AG09319 (cell line): ENCODE results near the gene RELN.

Experiments used
- DNase-seq: peaks from one replicate; pipeline ENCODE4 v3.0.0-alpha.2; 2010; ENCODE audit warnings: low read depth; ENCODE audit errors: extremely low read depth
- TF ChIP-seq, protein P1 (sequence below): IDR thresholded peaks from 2 replicates; pipeline ENCODE4 v1.5.1; 2011; ENCODE audit warnings: low read depth, mild to moderate bottlenecking, inconsistent platforms, low read length, moderate library complexity

Gene RELN

DNA sequence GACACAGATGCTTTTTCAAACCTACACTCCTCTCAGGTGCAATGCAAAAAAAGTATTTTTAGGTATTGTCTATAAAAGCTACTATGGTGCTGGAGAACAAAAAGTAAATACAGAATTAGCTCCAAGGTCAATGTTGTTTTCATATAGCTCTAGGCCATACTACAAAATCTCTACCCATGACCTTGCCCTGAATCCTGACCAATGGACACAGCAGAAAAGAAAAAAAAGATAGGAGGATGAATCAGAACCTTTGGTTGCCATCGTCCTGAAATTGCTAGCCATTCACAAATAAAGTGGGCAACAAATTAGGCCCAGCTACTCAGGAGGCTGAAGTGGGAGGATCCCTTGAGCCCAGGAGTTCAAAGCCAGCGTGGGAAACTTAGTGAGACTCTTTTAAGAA is 35.2 kb upstream of the RELN start:
- no peak for DNase-seq

DNA sequence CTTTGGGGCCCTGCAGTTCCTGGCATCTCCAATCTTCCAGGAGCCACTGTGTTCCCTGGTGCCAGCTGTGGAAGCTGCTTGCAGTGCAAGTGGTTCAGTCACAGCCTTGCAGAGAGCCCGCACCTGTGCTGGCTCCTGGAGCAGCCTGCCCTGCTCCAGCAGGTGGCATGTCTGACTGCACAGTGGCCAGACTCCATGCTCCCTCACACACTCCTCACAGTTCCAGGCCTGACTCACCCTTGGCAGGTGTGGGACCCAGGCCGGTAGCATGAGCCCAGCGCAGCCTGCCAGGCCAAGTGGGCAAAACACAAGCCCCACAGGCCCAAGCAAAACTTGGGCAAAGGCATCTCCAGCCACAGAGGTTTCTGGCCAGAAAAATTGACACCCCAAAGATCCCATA is 33.6 kb upstream of the RELN start:
- DNase-seq = no peak
- TF ChIP-seq, protein P1, sequence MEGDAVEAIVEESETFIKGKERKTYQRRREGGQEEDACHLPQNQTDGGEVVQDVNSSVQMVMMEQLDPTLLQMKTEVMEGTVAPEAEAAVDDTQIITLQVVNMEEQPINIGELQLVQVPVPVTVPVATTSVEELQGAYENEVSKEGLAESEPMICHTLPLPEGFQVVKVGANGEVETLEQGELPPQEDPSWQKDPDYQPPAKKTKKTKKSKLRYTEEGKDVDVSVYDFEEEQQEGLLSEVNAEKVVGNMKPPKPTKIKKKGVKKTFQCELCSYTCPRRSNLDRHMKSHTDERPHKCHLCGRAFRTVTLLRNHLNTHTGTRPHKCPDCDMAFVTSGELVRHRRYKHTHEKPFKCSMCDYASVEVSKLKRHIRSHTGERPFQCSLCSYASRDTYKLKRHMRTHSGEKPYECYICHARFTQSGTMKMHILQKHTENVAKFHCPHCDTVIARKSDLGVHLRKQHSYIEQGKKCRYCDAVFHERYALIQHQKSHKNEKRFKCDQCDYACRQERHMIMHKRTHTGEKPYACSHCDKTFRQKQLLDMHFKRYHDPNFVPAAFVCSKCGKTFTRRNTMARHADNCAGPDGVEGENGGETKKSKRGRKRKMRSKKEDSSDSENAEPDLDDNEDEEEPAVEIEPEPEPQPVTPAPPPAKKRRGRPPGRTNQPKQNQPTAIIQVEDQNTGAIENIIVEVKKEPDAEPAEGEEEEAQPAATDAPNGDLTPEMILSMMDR = no peak

More for the DNA sequence above, 35.2 kb upstream of the RELN start:
- TF ChIP-seq, protein P1 = no peak

DNA sequence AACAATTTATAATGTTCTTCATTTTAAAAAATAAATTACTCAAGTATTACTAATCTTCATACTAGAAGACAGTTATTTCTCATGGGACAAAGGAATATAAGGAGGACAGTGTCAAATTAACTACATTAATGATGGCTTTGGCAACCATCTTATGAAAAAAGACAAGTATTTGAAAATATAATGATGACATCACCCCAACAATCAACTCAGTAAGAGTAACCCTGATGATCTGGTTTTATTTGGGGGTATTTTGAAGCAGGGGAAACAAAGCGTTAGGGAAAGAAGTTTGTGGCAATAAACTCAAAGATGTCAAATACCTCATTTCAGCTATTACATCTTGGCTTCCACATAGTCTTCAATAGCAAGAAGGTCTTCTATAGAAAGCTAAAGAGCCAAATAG is 29.0 kb upstream of the RELN start:
- DNase-seq = no peak
- TF ChIP-seq, protein P1 = no peak

DNA sequence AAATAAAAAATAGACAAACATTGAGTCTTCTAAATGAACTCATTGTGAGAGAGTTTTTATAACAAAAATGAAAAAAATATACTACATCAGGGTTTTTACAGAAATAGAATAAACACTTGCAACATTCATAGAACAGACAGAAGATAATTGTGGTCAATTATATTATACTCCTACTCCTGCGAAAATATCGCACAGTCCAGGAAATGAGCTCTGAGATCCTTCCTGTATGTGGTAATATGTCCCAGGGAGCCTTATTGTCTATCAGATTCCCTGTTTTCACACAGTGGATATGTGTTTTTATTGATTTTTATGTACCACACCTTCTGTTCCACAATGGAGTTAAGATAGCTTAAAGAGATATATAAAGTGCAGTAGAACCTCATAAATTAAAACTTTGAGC is 27.5 kb upstream of the RELN start:
- TF ChIP-seq, protein P1 = no peak

DNA sequence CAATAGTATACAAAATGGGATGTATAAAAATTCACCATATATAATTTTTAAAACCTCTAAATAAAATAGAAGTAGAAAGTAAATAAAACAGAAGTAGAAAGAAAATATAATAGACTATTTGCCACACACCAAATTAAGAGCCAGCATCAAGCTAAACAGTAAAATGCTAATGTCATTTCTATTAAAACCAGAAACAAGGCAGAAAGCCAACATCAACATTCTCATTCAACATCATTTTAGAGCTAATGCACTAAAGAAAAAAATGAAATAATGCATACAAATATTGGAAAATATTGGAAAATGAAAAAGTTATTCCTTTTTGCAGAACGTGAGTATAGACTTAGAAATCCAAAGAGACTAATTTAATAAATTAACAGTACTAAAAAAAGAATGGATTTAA is 23.4 kb upstream of the RELN start:
- TF ChIP-seq, protein P1 = no peak
- no peak for DNase-seq

More for the DNA sequence above, 27.5 kb upstream of the RELN start:
- DNase-seq = no peak

DNA sequence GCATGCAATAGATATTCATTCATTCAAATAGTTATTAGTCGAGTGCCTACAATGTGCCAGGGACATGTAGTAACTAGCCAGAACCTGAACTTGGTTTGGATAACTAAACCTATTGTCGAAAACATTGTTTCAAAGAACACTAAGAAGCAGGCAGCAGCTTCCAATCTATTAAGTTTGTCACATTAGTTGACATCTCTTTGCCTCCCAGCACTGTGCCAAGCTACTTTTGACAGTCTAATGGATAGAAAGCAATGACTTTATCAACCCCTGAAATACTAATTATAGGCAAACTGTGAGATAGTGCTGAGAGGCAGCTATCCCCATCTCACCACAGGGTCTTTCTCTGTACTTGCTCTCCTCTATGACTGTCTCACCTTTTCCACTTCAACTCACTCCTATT is 22.4 kb upstream of the RELN start:
- no peak for DNase-seq
- TF ChIP-seq, protein P1 = no peak

DNA sequence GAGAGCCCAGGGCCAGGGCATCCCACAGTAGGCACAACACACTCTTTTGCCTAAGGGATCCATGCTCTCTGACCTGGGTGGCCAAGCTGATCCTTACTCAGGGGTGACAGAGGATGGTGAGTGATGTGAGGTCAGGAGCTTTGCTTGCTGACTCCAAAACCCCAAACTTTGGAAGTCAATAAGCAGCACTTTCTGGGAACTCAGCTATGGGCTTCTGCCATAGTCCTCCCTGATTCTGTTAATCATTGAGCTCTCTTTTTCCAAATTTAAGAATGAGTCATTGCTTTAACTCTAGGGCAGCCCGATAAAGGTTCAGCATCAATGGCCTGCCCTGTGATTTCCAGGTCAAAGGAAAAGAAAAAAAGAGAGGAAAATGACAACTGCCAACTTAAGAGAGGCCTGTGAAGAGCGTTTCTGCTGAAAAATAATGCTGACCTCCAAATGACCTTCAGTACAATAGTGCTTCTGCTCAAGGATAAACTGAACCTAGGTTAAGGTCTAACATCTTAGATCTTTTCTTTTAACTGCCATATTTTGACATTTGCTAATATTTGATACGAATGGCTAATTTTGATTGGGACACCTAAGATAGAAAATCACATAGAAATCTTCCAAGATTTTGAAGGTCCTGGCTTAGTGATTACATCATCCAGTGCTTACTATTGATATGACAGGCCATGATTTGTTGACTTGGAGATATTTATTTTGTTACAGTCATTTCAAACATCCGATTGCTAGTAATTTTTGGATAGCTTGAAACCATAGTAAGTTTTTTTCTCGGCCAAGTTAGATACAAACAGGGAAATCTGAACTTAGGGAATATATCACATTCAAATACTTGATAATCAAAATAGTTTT is 20.8 kb upstream of the RELN start:
- TF ChIP-seq, protein P1 = no peak
- DNase-seq = no peak
